Measurements from ENCODE around the gene POLR1A.

POLR1A gene

GRCh38 chr2:85983766-85984165, 121.9 kb downstream of the POLR1A start:
- DNase-seq (ENCODE audit: low read depth in 2 of 3, low spot score in 2 of 3) = no peak

GRCh38 chr2:85981579-85982247, 124.0 kb downstream of the POLR1A start:
- no peak for DNase-seq (ENCODE audit: low read depth in 2 of 3, low spot score in 2 of 3)

GRCh38 chr2:85978883-85979780, 126.6 kb downstream of the POLR1A start:
- no peak for DNase-seq (ENCODE audit: low read depth in 2 of 3, low spot score in 2 of 3)

DNA sequence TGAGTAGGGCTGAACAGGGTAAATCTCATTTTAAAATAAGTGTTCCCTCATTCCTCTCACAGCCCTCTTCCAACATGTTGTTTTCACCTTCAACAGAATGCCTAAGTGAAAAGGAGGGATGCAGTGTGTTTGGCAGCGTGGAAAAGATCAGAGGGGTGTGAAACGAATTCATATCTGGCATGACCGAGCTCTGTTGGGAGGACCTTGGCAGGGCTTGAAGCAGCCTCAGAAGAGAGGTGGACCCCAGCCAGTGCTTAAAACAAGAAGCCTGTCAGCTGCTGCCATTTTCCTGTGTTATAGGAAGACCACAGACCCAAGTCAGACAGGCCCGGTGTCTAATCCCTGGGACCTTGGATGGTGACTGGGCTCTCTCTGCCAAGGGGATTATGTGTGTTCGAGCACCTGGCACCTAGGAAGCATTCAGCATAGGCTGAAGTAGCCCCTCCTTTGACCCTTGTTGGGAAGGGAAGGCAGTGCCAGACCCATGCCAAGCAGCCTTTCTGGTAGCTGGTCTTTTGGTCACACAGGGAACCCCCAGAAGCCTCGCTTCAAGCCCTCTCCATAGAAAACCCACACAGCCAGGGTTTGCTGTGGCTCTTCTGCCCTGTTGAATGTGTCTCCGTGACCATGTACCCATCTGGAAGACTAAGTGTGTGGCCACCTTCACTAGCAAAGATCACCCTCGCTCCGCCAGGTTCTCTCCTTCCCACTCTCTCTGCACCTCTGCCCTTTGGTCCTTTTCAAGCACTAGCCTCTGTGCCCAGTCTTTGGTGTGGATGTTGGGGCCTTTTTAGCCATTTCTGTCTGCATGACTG, 129.4 kb downstream of the POLR1A start:
- DNase-seq (ENCODE audit: low read depth in 2 of 3, low spot score in 2 of 3) = no peak

DNA sequence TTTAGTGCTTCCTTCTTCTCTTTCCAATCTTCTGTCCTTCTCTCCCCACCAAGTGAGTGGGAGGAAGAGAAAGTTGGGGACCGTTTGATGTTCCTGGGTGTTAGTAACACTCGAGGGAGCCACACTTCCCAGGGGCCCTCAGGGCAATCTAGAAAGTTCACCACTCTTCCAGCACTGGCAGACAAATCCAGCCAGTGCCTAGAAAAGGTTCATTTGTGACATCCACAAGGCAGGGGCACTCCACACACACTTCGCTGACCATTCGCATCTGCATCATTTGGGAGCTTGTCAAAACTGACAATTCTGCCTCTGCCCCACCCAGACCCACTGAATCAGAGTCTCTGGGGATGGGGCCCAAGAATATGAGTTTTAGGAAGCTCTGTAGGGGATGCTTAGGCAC, 130.1 kb downstream of the POLR1A start:
- no peak for DNase-seq (ENCODE audit: low read depth in 2 of 3, low spot score in 2 of 3)

DNA sequence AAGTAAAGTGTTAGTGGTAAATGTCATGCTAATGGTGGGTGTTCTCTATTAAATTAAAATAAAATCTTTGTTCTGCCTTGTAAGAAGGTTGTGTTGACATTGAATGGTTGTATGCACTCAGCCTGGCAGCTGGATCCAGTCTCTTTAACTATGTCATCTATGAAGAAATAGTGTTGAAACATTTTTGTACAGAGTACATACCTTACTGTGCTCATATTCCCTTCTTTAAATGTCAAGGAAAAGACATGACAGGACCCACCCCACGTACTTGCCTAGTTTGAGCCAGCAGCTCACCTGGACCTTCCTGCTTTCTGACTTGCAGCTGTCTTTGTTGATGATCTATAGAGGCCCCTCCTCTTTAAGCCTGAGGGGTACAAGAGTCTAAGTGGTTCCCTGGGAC, 131.3 kb downstream of the POLR1A start:
- DNase-seq (ENCODE audit: low read depth in 2 of 3, low spot score in 2 of 3) = no peak

DNA sequence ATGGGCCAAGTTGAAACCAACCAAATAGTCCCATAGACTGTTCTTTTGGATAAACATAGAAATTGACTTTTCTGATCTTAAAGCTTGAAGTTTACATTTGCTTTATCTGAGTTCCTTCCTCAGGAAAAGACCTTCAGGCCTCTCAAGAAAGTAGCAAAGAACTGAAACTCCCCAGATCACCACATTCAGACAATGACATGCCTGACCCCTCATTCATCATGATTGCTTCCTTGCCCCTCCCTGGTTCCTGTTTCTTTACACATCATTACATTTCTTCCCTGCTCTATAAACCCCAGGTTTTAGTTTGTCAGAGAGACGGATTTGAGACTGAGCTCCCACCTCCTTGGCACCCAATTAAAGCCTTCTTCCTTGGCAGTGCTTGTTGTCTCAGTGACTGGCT, 133.3 kb downstream of the POLR1A start:
- DNase-seq (ENCODE audit: low read depth in 2 of 3, low spot score in 2 of 3) = no peak

- DNase-seq (ENCODE audit: low read depth in 2 of 3, low spot score in 2 of 3) = no peak
These were observed 134.3 kb downstream of the POLR1A start for GRCh38 chr2:85971366-85971765.
